Mammary epithelial cell (primary cell): ENCODE data around the gene TPPP.

Experiments
- CTCF ChIP-seq, 2 donors: IDR thresholded peaks in 1 of 2; conservative IDR thresholded peaks in 1 of 2; 2 replicates each; pipeline ENCODE4 v1.5.1; 2011 to 2012; ENCODE audit warnings: inconsistent platforms in 2 of 2, low read length in 2 of 2, mild to moderate bottlenecking in 2 of 2, control low read depth in 1 of 2, low read depth in 1 of 2; ENCODE audit not compliant: insufficient read depth in 1 of 2; ENCODE audit errors: extremely low read depth in 1 of 2
- EZH2 ChIP-seq: IDR thresholded peaks from 2 replicates; pipeline ENCODE4 v1.6.1; 2012; ENCODE audit warnings: low read length, inconsistent platforms, borderline replicate concordance

- TF ChIP-seq CTCF (conservative IDR thresholded peaks at IDR 0.05 in 1 of 2, IDR thresholded peaks at IDR 0.05 in 1 of 2; ENCODE audit: extremely low read depth in 1 of 2, insufficient read depth in 1 of 2, low read depth in 1 of 2, low read length in 2 of 2) (no peak), EZH2 (no peak)
Observed at GRCh38 chr5:662751-663435, 30.3 kb downstream of the TPPP start.
